HFF-Myc (cell line): ENCODE results near the gene RNF208.
A peak's percentile ranks its signal among the peaks of the same experiment; 100 is the strongest.
"Not testable (repeated sequence)": the region's sequence is repeated elsewhere in the genome, so short reads cannot be mapped to it uniquely, and the experiment has no call there.

Experiments
- DNase-seq: peaks from one replicate; pipeline ENCODE4 v3.0.0-alpha.2; 2011; ENCODE audit warnings: low read depth; ENCODE audit errors: extremely low read depth
- H3K4me3 ChIP-seq: replicated peaks from 2 replicates; pipeline ENCODE4 v1.5.1; 2011; ENCODE audit warnings: low read depth, mild to moderate bottlenecking, control low read depth, low read length
- TF ChIP-seq, protein P1 (sequence below): IDR thresholded peaks from 2 replicates; pipeline ENCODE4 v1.5.1; 2012; ENCODE audit warnings: mild to moderate bottlenecking, low read depth, low read length, control low read depth; ENCODE audit errors: missing control alignments

Gene RNF208

GRCh38 chr9:137262173-137262908 is 40.3 kb upstream of the RNF208 start:
- not testable (repeated sequence) for H3K4me3 ChIP-seq, DNase-seq
- TF ChIP-seq, protein P1, sequence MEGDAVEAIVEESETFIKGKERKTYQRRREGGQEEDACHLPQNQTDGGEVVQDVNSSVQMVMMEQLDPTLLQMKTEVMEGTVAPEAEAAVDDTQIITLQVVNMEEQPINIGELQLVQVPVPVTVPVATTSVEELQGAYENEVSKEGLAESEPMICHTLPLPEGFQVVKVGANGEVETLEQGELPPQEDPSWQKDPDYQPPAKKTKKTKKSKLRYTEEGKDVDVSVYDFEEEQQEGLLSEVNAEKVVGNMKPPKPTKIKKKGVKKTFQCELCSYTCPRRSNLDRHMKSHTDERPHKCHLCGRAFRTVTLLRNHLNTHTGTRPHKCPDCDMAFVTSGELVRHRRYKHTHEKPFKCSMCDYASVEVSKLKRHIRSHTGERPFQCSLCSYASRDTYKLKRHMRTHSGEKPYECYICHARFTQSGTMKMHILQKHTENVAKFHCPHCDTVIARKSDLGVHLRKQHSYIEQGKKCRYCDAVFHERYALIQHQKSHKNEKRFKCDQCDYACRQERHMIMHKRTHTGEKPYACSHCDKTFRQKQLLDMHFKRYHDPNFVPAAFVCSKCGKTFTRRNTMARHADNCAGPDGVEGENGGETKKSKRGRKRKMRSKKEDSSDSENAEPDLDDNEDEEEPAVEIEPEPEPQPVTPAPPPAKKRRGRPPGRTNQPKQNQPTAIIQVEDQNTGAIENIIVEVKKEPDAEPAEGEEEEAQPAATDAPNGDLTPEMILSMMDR = peak; percentile 48

DNA sequence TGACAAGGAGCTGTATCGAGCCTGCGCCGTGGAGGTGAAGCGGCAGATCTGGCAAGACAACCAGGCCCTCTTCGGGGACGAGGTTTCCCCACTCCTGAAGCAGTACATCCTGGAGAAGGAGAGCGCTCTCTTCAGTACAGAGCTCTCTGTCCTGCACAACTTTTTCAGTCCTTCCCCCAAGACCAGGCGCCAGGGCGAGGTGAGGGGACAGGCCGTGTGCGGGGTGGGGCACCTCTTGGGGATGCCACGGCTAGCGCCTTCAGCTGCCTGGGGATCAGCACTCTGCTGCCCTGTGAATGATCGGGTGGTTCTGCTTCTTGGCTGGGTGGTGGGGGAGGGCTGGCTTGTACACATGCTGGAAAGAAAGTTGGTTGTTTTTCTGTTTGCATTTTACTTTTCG is 34.8 kb upstream of the RNF208 start:
- DNase-seq = no peak
- H3K4me3 ChIP-seq = peak overlapping the region; percentile 97
- TF ChIP-seq, protein P1 = no peak

GRCh38 chr9:137256362-137256761 is 34.3 kb upstream of the RNF208 start:
- TF ChIP-seq, protein P1 = no peak
- DNase-seq = no peak
- H3K4me3 ChIP-seq = peak overlapping the region; percentile 97

- no peak for DNase-seq
- H3K4me3 ChIP-seq = peak overlapping the region; percentile 97
- TF ChIP-seq, protein P1 = no peak
Measured at GRCh38 chr9:137255448-137256114, 33.5 kb upstream of the RNF208 start.

GRCh38 chr9:137254624-137255447 is 32.8 kb upstream of the RNF208 start, which contains the start of gene NELFB:
Gene NELFB, plus strand, starts transcription at chr9:137255327.
- TF ChIP-seq, protein P1 = no peak
- peak; percentile 24 for DNase-seq
- H3K4me3 ChIP-seq = peak within 1 kb of the TSS; percentile 97

DNA sequence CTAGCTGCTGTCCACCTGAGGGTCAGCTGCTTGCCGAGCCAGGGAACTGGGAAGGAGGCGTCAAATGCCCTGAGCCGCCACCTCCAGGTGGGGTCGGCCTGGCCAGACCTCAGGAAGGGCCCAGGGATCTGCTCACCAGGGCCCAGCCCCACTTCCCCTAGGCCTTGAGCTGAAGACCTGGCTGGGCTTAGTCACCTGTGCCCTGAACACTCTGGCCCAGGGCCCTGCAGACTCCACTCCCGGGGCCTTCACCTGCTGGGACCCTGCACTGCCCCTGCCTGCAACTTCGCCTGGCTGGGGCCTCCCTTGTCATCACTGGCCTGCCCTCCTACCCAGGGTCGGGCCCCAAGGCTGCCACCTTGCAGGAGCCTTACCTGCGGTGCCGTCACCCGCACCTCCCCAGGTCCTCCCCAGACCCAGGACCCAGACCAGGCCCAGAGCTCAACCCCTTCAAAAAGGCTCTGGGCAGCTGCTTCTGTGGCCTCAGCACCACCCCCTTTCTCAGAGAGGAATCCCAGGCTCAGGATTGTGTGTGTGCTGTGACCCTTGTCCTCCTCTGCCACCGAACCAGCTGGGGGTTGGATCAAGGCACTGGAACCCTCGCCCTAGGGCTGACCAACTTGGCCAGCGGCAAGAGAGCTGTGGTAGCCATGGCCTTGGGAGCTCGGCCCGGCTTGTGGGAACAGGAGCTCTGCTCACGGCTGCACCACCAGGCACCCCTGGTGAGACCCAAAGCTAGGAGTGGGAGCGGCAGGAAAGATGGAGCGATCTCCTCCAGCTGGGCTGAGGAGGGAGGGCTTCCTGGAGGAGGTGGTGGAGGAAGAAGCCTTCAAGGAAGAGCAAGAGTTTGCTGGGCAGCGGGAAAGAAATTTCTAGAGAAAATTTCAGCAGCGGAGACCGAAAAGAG is 31.9 kb upstream of the RNF208 start:
- peak overlapping the region; percentile 97 for H3K4me3 ChIP-seq
- TF ChIP-seq, protein P1 = no peak
- DNase-seq = no peak
